DOHH2 (cell line): Measurements from ENCODE around the gene SCYL3.

Experiments used
- H3F3A ChIP-seq: fragments of 200-600 bp; sonication (generic), shearing (Covaris generic); 2 replicates; pipeline ENCODE4 v1.6.0; 2016; ENCODE audit warnings: antibody characterized with exemption, mild to moderate bottlenecking; ENCODE audit not compliant: control insufficient read depth, insufficient read depth
- H3K27ac ChIP-seq: fragments of 200-600 bp; sonication (generic); 2 replicates; pipeline ENCODE4 v1.5.1; 2014; ENCODE audit warnings: low read depth, mild to moderate bottlenecking, low read length, moderate library complexity
- H3K27me3 ChIP-seq: fragments of 200-600 bp; sonication (generic); 2 replicates; pipeline ENCODE4 v1.6.1; 2014; ENCODE audit warnings: mild to moderate bottlenecking, low read length, mixed read lengths; ENCODE audit not compliant: control insufficient read depth
- H3K36me3 ChIP-seq: fragments of 200-600 bp; sonication (generic); 2 replicates; pipeline ENCODE4 v1.6.1; 2014; ENCODE audit warnings: mild to moderate bottlenecking, low read length, moderate library complexity, mixed read lengths; ENCODE audit not compliant: control insufficient read depth
- H3K4me1 ChIP-seq: fragments of 200-600 bp; sonication (generic); 2 replicates; pipeline ENCODE4 v1.6.1; 2014; ENCODE audit warnings: mild to moderate bottlenecking, low read length, mixed read lengths; ENCODE audit not compliant: control insufficient read depth
- H3K4me2 ChIP-seq: fragments of 200-600 bp; sonication (generic); 2 replicates; pipeline ENCODE4 v1.6.0; 2014; ENCODE audit warnings: mild to moderate bottlenecking, low read length, moderate library complexity
- H3K4me3 ChIP-seq: fragments of 200-600 bp; sonication (generic); 2 replicates; pipeline ENCODE4 v1.5.1; 2014; ENCODE audit warnings: mild to moderate bottlenecking, low read length, mixed read lengths
- H3K79me2 ChIP-seq: fragments of 200-600 bp; sonication (generic); 2 replicates; pipeline ENCODE4 v1.6.1; 2014; ENCODE audit warnings: mild to moderate bottlenecking, low read length, mixed read lengths; ENCODE audit not compliant: control insufficient read depth
- H3K9me2 ChIP-seq: fragments of 200-600 bp; sonication (generic); replicated peaks from 2 replicates; pipeline ENCODE4 v1.6.1; 2014; ENCODE audit warnings: mild to moderate bottlenecking, low read length, mixed read lengths; ENCODE audit not compliant: control insufficient read depth
- H3K9me3 ChIP-seq: fragments of 200-600 bp; sonication (generic); 2 replicates; pipeline ENCODE4 v1.6.1; 2014; ENCODE audit warnings: antibody characterized with exemption, low read length, mixed read lengths; ENCODE audit not compliant: control insufficient read depth, insufficient read depth
- H4K20me1 ChIP-seq: fragments of 200-600 bp; sonication (generic); 2 replicates; pipeline ENCODE4 v1.6.0; 2014; ENCODE audit warnings: low read depth, mild to moderate bottlenecking, antibody characterized with exemption, low read length, moderate library complexity; ENCODE audit not compliant: control insufficient read depth, insufficient read depth
- EZH2phosphoT487 ChIP-seq: fragments of 200-600 bp; sonication (generic); IDR thresholded peaks from 2 replicates; pipeline ENCODE4 v1.6.1; 2017; ENCODE audit warnings: borderline replicate concordance, mild to moderate bottlenecking, antibody characterized with exemption, low read length, moderate library complexity, mixed read lengths
- TF ChIP-seq, protein P1 (sequence below): fragments of 200-600 bp; sonication (generic); IDR thresholded peaks from one replicate; pipeline ENCODE4 v1.5.1; 2014; ENCODE audit warnings: antibody characterized with exemption, mild to moderate bottlenecking, low read depth, low read length; ENCODE audit not compliant: poor library complexity, severe bottlenecking

SCYL3 gene, protein sequence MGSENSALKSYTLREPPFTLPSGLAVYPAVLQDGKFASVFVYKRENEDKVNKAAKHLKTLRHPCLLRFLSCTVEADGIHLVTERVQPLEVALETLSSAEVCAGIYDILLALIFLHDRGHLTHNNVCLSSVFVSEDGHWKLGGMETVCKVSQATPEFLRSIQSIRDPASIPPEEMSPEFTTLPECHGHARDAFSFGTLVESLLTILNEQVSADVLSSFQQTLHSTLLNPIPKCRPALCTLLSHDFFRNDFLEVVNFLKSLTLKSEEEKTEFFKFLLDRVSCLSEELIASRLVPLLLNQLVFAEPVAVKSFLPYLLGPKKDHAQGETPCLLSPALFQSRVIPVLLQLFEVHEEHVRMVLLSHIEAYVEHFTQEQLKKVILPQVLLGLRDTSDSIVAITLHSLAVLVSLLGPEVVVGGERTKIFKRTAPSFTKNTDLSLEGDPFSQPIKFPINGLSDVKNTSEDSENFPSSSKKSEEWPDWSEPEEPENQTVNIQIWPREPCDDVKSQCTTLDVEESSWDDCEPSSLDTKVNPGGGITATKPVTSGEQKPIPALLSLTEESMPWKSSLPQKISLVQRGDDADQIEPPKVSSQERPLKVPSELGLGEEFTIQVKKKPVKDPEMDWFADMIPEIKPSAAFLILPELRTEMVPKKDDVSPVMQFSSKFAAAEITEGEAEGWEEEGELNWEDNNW

DNA sequence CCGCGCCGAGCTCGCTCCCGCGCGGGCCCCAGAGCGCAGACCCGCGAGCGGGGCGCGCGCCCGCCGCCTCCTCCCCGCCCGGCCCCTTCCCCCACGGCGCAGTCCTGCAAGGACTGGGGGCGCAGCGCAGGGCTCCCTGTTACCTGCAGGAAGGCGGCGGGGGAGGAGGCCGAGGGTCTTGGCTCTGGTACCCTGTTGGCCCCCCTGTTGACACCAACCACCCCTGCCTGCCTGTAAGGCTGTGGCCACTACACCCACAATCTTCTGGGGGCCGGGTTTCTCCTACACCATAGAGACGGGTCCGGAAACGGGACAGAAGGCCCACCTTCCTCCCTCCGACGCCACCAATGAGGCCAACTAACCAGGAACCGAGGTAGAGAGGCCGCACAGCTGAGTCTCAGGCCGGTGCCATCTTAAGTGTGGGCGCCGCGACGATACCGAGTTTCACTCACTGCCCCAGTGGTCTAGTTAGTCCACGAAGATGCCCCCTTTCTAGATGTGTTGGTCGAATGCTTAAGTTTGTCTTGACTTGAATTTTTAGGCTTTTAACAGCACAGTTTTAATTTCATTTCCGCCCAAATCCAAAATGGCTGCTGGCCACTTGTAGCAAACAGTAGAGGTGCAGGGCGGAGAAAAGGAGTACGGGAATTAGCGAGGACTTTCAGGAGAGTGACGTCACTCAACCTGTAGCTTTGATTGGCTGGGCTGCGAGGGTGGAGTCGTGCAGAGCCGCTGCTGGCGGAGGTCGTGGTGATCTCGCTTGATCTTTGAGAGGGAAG lies at the start of gene SCYL3:
Gene SCYL3, minus strand, starts transcription at position 252 of the 779 bp plus-strand sequence. CDS start 5,056 bp downstream, outside the sequence.
- peak within 1 kb of the TSS; percentile 93 for H3K4me2 ChIP-seq
- H3K27ac ChIP-seq, result peak within 1 kb of the TSS; percentile 84
- H3K4me1 ChIP-seq, result peaks cover 27% of the 10 kb centered on the region
- H4K20me1 ChIP-seq, result no peaks in the 10 kb centered on the region
- H3K4me3 ChIP-seq, result peak within 1 kb of the TSS; percentile 91
- peaks cover 6% of the 10 kb centered on the region for H3K36me3 ChIP-seq
- no peaks in the 10 kb centered on the region for H3K9me3 ChIP-seq
- no peaks in the 10 kb centered on the region for H3K27me3 ChIP-seq
- no peak for TF ChIP-seq EZH2phosphoT487
- TF ChIP-seq, protein P1, sequence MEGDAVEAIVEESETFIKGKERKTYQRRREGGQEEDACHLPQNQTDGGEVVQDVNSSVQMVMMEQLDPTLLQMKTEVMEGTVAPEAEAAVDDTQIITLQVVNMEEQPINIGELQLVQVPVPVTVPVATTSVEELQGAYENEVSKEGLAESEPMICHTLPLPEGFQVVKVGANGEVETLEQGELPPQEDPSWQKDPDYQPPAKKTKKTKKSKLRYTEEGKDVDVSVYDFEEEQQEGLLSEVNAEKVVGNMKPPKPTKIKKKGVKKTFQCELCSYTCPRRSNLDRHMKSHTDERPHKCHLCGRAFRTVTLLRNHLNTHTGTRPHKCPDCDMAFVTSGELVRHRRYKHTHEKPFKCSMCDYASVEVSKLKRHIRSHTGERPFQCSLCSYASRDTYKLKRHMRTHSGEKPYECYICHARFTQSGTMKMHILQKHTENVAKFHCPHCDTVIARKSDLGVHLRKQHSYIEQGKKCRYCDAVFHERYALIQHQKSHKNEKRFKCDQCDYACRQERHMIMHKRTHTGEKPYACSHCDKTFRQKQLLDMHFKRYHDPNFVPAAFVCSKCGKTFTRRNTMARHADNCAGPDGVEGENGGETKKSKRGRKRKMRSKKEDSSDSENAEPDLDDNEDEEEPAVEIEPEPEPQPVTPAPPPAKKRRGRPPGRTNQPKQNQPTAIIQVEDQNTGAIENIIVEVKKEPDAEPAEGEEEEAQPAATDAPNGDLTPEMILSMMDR, result no peak
- H3F3A ChIP-seq, result no peaks in the 10 kb centered on the region
- peaks cover 42% of the 10 kb centered on the region for H3K79me2 ChIP-seq
- no peaks in the 10 kb centered on the region for H3K9me2 ChIP-seq

DNA sequence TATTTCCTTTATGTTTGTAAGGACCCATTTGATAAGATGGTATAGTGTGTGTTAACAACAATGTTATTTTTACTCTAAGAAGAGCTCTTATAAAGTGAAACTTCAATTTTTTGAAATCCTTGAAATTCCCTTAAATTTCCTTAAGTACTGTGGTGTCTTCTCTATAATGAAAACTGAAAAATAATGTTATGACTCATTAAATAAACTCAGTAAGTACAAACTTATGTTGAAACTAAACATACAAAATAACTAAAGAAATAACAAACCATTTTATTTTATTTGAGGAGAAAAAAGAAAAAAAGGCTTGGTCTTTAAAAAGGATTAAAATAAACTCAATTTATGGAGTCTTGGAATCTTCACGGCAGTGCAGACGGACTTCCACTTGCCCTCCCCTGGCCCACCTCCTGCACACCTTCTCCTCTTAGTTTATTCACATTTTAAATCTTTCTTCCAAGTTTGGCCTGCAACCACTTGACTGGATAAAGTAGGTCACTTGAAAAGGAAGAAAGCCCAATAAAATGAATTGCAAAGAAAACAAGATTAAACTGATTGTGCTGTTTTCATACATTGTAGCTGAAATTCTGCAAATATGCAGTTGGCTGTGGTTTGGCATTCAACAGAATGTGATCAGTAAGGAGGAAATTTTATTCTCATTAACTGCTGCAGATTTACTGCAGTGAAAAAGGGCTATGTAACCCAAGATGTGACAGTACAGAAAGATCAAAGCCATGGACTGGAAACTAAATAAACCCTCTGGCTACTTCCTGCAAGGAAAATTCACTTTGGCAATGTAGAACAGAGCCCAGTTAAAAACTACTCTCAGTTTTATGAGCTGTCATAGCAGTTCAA lies 48.5 kb upstream of the SCYL3 start:
- Histone ChIP-seq H3K9me3 (no peaks in the 10 kb centered on the region), H3K79me2 (no peaks in the 10 kb centered on the region), H3K27me3 (no peaks in the 10 kb centered on the region), H3K36me3 (no peaks in the 10 kb centered on the region), H4K20me1 (no peaks in the 10 kb centered on the region), H3F3A (no peaks in the 10 kb centered on the region), H3K4me1 (no peaks in the 10 kb centered on the region), H3K9me2 (no peaks in the 10 kb centered on the region), H3K27ac (no peak overlapping the region), H3K4me2 (no peak overlapping the region), H3K4me3 (no peak overlapping the region)
- no peak for TF ChIP-seq EZH2phosphoT487
- TF ChIP-seq, protein P1, result no peak

DNA sequence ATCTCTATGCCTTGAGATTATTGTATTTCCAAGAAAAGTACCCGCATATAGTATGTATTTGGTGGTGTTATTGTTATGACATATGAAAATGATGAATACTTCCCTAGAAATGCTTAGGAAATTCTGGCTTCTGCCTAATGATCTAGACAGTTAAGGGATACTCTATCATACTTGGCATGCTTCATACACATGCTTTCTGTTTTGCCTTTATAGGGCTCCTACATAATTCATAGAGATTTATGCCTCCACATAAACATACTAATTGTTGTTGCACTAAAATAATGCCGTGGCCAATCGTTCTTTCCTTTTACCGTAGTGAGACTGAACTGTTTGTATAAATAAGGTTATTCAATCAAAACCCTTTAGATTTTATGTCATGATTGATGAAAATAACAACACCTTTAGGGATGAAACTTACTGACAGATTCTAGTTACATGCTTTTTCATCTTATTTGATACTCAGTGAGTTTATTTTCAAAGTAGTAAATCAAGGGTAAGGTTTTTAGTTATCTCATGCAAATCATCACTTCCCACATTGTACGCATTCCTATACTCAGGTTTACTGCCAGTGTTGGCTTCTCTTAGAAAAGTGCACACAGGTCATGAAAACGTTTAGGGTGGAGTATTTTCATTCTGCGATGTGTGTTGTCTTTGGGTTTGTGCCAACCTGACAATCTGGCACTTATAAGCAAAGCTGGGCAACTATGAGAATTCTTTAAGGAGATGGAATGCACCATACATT lies 40.5 kb upstream of the SCYL3 start:
- H3K4me1 ChIP-seq, result no peaks in the 10 kb centered on the region
- TF ChIP-seq EZH2phosphoT487, result no peak
- TF ChIP-seq, protein P1, result no peak
- no peaks in the 10 kb centered on the region for H3F3A ChIP-seq
- no peak overlapping the region for H3K27ac ChIP-seq
- no peaks in the 10 kb centered on the region for H3K27me3 ChIP-seq
- no peak overlapping the region for H3K4me2 ChIP-seq
- H3K4me3 ChIP-seq, result no peak overlapping the region
- H3K79me2 ChIP-seq, result no peaks in the 10 kb centered on the region
- H4K20me1 ChIP-seq, result no peaks in the 10 kb centered on the region
- no peaks in the 10 kb centered on the region for H3K9me3 ChIP-seq
- H3K9me2 ChIP-seq, result no peaks in the 10 kb centered on the region
- no peaks in the 10 kb centered on the region for H3K36me3 ChIP-seq
